GM19395 (cell line): ENCODE measurements around the gene CHEK1.

Source experiments
- ATAC-seq: cut with Tn5 transposase; IDR thresholded peaks from one replicate; pipeline ENCODE4 v1.9.1; 2021; ENCODE audit warnings: mild to moderate bottlenecking, moderate library complexity; ENCODE audit not compliant: unreplicated experiment

CHEK1 gene

DNA sequence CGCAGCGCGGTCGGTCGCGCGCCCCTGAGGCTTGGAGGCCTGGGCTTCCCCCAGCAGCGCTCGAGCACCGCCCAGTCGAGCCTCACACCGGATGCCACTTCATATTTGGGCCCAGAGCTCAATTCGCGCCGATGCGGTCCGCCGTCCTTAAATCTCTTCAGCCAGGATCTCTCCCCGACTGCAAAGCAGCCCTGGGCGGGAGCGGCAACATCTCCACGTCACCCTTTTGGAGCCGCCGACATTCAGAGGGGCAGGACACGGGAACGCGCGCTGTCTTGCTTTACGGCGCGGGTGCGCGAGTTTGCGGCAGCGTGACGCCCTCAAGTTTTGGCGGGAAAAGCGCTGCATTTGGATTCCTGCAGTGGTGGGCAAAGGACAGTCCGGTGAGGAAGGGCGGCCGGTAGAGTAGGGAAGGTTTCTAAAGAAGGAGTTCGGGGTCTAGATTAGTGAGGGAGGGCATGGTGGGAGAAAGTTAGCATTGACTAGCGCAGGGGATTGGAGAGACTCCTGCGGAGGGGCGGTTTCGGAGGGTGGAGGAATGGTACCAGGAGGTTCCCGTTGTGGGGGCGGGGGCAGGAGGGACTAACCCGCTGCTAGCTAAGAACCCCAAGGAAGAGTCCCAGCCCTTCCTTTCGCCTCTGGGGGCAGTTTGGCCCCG lies 796 bp downstream of the CHEK1 start:
- ATAC-seq = peak; percentile 85

GRCh38 chr11:125626288-125626950 lies 1.5 kb downstream of the CHEK1 start:
- ATAC-seq = peak; percentile 43

DNA sequence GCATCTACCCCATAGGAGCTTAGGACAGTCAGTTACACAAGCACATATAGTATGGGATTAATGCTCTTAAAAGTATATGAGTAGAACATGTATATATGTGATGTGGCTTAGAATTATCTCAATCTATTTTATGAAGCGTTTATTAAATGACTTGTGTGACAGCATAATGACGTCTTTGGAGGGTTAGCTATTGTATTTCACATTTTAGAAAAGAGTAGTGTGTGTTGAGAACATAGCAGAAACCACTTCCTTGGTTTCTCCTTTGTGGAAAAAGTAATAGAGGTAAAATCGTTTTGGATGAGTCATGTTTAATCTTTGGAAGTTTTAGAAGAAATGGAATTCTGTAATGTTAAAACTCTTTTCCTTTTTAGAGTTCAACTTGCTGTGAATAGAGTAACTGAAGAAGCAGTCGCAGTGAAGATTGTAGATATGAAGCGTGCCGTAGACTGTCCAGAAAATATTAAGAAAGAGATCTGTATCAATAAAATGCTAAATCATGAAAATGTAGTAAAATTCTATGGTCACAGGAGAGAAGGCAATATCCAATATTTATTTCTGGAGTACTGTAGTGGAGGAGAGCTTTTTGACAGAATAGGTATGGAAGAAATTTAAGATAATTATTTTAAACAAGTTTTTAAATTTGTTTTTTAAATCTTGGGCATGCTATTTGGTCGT lies 2.4 kb downstream of the CHEK1 start:
- ATAC-seq = no peak

- ATAC-seq = no peak
Observed at GRCh38 chr11:125637840-125638239, 12.9 kb downstream of the CHEK1 start.

- no peak for ATAC-seq
Observed at GRCh38 chr11:125638315-125638714, 13.4 kb downstream of the CHEK1 start.

- no peak for ATAC-seq
Observed at GRCh38 chr11:125645871-125646270, 20.9 kb downstream of the CHEK1 start.

GRCh38 chr11:125649465-125650166 lies 24.7 kb downstream of the CHEK1 start:
- no peak for ATAC-seq

- no peak for ATAC-seq
Observed at GRCh38 chr11:125662689-125663088, 37.7 kb downstream of the CHEK1 start.

- ATAC-seq = no peak
Observed at GRCh38 chr11:125663910-125664309, 38.9 kb downstream of the CHEK1 start.

DNA sequence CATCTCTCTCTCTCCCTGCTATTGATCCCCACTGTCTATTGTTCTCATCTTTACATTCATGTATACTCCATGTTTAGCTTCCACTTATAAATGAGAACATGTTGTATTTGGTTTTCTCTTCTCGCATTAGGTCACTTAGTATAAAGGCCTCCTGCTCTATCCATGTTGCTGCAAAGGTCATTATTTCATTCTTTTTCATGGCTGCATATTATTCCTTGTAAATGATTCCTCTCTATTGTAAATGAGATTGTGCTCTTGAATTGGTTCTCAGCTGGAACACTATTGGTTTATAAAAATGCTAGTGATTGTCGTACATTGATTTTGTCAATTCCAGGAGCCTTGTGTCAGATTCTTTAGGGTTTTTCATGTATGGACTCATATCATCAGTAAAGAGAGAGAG lies 42.2 kb downstream of the CHEK1 start:
- no peak for ATAC-seq

GRCh38 chr11:125670172-125670571 lies 45.2 kb downstream of the CHEK1 start:
- ATAC-seq = no peak

- ATAC-seq = no peak
Observed at GRCh38 chr11:125671561-125671960, 46.6 kb downstream of the CHEK1 start.

GRCh38 chr11:125674210-125674609 lies 49.2 kb downstream of the CHEK1 start:
- no peak for ATAC-seq

DNA sequence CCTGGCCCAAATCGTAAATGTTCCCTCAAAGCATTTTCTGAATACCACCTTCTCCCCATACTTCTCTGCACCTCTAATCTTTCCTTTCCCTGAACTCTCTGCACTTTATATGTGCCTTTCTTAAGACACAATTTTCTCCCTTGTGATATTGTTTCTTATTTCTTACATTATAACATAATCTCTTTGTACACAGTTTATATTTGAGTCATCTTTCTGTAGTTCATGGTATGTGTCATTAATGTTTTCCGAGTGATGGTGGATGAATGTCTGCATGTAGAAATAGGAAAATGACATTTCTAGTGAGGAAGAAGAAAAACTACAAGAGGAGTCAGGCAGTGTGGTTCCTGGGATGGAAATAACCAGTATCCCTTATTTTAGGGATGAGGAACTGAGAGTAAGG lies 50.2 kb downstream of the CHEK1 start:
- no peak for ATAC-seq

DNA sequence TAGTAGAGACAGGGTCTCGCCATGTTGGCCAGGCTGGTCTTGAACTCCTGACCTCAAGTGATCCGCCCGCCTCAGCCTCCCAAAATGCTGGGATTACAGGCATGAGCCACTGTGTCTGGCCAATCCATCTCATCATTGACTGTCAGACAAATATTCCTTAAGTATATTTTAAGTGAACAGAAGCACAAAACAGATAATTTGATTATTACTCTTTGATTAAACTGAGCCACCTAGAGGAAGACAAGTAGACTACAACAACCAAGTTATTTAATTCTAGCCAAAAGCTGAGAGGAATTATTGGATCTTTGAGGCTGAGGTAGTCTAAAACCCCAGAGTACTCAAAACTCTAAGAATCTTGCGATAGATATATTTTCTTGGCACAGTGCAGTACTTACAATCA lies 54.4 kb downstream of the CHEK1 start:
- no peak for ATAC-seq

DNA sequence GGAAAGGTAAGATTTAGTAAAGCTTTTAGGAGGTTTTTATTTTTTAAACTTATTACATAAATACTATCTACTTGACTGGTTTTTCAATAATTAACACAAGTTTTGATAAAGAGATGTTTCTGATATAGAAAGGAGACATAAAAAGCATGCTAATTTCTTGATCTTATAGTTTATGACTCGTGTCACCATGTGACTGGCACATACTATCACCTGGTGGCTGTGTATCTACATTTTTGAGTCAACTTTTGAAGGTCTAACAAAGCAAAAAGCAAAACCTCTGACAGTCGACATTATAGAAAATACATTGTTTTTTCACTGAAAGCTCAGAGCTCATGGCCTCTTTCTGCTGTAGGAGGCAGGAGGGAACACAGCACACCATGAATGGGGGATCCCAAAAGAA lies 54.9 kb downstream of the CHEK1 start:
- ATAC-seq = no peak

- no peak for ATAC-seq
Observed at GRCh38 chr11:125680747-125681146, 55.8 kb downstream of the CHEK1 start, which contains the start of gene ACRV1. ACRV1 (minus strand) TSS chr11:125680847; CDS start chr11:125680780, 67 bp downstream.

- ATAC-seq = no peak
Observed at GRCh38 chr11:125685228-125685627, 60.3 kb downstream of the CHEK1 start.

GRCh38 chr11:125688066-125688465 lies 63.1 kb downstream of the CHEK1 start:
- no peak for ATAC-seq

GRCh38 chr11:125688632-125689031 lies 63.7 kb downstream of the CHEK1 start:
- no peak for ATAC-seq

GRCh38 chr11:125689274-125689859 lies 64.4 kb downstream of the CHEK1 start:
- ATAC-seq = no peak
